Neuron (in vitro differentiated cells): ENCODE measurements around the gene CLDN25.
"Not testable (repeated sequence)": the region's sequence is repeated elsewhere in the genome, so short reads cannot be mapped to it uniquely, and the experiment has no call there.

Source experiments
- H2AFZ ChIP-seq: one replicate; pipeline ENCODE4 v1.6.1; 2013; ENCODE audit warnings: low read depth, mild to moderate bottlenecking, inconsistent platforms, low read length, moderate library complexity
- H3K27me3 ChIP-seq: one replicate; pipeline ENCODE4 v1.6.1; 2013; ENCODE audit warnings: low read length; ENCODE audit not compliant: insufficient read depth
- H3K36me3 ChIP-seq: one replicate; pipeline ENCODE4 v1.6.1; 2013; ENCODE audit warnings: low read length; ENCODE audit not compliant: insufficient read depth
- H3K4me1 ChIP-seq: one replicate; pipeline ENCODE4 v1.6.1; 2013; ENCODE audit warnings: low read length; ENCODE audit not compliant: insufficient read depth
- H3K4me3 ChIP-seq: 2 replicates; pipeline ENCODE4 v1.5.1; 2013; ENCODE audit warnings: mild to moderate bottlenecking, low read length, moderate library complexity
- H3K9me3 ChIP-seq: one replicate; pipeline ENCODE4 v1.6.1; 2013; ENCODE audit warnings: low read length

The CLDN25 gene

GRCh38 chr11:113778111-113778910 is 1.3 kb upstream of the CLDN25 start:
- no peaks in the 10 kb centered on the region for H3K36me3 ChIP-seq
- H3K27me3 ChIP-seq, result no peaks in the 10 kb centered on the region
- no peaks in the 10 kb centered on the region for H3K9me3 ChIP-seq
- no peak overlapping the region for H3K4me3 ChIP-seq
- H3K4me1 ChIP-seq, result peaks cover 8% of the 10 kb centered on the region
- no peak overlapping the region for H2AFZ ChIP-seq

DNA sequence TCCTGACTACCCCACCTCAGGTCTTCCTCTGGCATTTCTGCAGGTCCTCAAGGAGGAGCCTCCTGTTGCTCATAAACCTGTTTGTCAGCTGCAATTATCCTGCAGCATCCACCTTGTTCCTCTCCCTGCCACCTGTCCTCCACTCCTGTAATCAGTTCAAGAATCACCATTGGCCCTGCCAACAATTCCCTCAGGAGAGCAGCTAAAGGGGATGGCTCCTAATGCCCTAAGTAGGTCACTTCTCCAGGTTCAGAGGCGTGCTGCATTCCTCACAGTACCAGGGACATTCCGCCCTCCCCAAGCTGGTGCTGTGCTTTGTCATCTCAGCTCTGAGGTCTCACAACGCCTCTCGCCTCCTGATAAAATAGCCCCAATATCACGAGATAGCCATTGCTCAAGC is 2.1 kb downstream of the CLDN25 start:
- Histone ChIP-seq H3K4me3 (no peak overlapping the region), H3K9me3 (no peaks in the 10 kb centered on the region), H3K27me3 (no peaks in the 10 kb centered on the region), H3K4me1 (peaks cover 6% of the 10 kb centered on the region), H2AFZ (no peak overlapping the region), H3K36me3 (no peaks in the 10 kb centered on the region)

GRCh38 chr11:113782134-113782533 is 2.5 kb downstream of the CLDN25 start:
- H3K4me1 ChIP-seq, result peaks cover 6% of the 10 kb centered on the region
- no peak overlapping the region for H2AFZ ChIP-seq
- no peaks in the 10 kb centered on the region for H3K9me3 ChIP-seq
- H3K27me3 ChIP-seq, result no peaks in the 10 kb centered on the region
- no peaks in the 10 kb centered on the region for H3K36me3 ChIP-seq
- H3K4me3 ChIP-seq, result no peak overlapping the region

GRCh38 chr11:113789016-113789415 is 9.4 kb downstream of the CLDN25 start:
- not testable (repeated sequence) for H3K4me1 ChIP-seq, H3K9me3 ChIP-seq, H2AFZ ChIP-seq, H3K4me3 ChIP-seq, H3K36me3 ChIP-seq, H3K27me3 ChIP-seq

- Histone ChIP-seq H3K4me1 (no peaks in the 10 kb centered on the region), H3K4me3 (no peak overlapping the region), H3K36me3 (no peaks in the 10 kb centered on the region), H3K27me3 (no peaks in the 10 kb centered on the region), H3K9me3 (no peaks in the 10 kb centered on the region), H2AFZ (no peak overlapping the region)
These were observed 10.2 kb downstream of the CLDN25 start for GRCh38 chr11:113789675-113790320.

GRCh38 chr11:113796663-113797259 is 17.2 kb downstream of the CLDN25 start:
- Histone ChIP-seq H3K4me3 (no peak overlapping the region), H3K36me3 (peaks cover 29% of the 10 kb centered on the region), H3K4me1 (no peaks in the 10 kb centered on the region), H3K9me3 (no peaks in the 10 kb centered on the region), H2AFZ (no peak overlapping the region), H3K27me3 (no peaks in the 10 kb centered on the region)

DNA sequence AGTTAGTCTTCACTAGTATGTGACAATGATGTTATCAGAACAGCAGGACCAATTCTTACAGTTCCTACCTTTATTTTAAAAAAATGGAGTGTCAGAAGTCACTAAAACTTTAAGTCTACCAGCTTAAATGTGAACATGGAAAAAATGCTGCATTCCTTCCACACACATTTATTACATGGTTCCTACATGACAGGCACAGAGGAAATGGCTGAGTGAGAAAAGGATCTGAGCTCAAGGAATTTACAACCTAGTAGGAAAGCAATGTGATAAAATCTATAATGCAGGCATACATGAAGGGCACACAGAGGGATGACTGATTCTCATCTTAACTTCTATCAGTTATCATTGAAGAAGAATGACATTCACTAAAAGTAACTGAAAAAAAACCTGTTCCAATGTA is 23.0 kb downstream of the CLDN25 start:
- Histone ChIP-seq H3K36me3 (peaks cover 79% of the 10 kb centered on the region), H3K27me3 (no peaks in the 10 kb centered on the region), H2AFZ (no peak overlapping the region), H3K4me1 (no peaks in the 10 kb centered on the region), H3K9me3 (no peaks in the 10 kb centered on the region), H3K4me3 (no peak overlapping the region)

DNA sequence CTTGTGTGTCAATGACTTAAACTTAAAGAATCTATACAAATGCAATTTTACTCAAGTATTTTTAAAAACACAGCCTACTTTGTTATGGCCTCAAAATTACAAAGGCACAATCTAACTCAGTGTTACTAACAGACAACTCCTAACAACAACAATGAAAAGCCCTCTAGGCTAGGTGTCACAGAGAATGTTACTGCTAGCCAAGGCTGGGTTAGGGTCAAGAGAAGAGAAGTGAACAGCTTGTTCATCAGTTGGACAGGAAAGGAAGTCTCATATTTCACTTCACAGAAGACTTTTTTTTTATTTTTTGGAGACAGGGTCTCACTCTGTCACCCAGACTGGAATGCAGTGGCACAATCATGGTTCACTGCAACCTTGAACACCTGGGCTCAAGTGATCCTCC is 26.0 kb downstream of the CLDN25 start:
- no peaks in the 10 kb centered on the region for H3K27me3 ChIP-seq
- H3K4me3 ChIP-seq, result no peak overlapping the region
- H2AFZ ChIP-seq, result no peak overlapping the region
- peaks cover 78% of the 10 kb centered on the region for H3K36me3 ChIP-seq
- H3K4me1 ChIP-seq, result no peaks in the 10 kb centered on the region
- H3K9me3 ChIP-seq, result no peaks in the 10 kb centered on the region

DNA sequence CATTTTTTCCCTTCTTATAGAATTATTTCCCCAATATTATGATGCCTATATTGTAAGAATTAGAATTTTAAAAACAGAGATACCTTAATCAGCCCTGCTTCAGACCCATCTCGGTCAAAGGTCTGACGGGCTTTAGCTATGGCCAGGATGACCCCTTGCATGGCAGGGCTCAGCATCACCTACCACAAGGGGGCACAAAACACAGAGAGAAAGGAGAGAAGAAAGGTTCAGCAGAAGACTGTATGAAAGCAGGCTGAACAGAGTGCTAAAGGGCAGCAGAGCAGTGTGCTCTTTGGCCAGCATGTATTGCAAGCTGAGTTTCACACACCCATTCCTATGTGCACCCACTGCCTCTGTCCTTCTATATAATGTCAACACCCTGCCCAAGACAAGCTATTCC is 26.8 kb downstream of the CLDN25 start:
- H3K9me3 ChIP-seq, result no peaks in the 10 kb centered on the region
- H3K27me3 ChIP-seq, result no peaks in the 10 kb centered on the region
- H3K4me3 ChIP-seq, result no peak overlapping the region
- H3K4me1 ChIP-seq, result no peaks in the 10 kb centered on the region
- peaks cover 79% of the 10 kb centered on the region for H3K36me3 ChIP-seq
- H2AFZ ChIP-seq, result no peak overlapping the region

GRCh38 chr11:113808931-113809330 is 29.3 kb downstream of the CLDN25 start:
- no peak overlapping the region for H3K4me3 ChIP-seq

GRCh38 chr11:113814181-113814580 is 34.6 kb downstream of the CLDN25 start:
- no peak overlapping the region for H3K4me3 ChIP-seq
- no peaks in the 10 kb centered on the region for H3K9me3 ChIP-seq
- H3K36me3 ChIP-seq, result peaks cover 28% of the 10 kb centered on the region
- no peak overlapping the region for H2AFZ ChIP-seq
- no peaks in the 10 kb centered on the region for H3K27me3 ChIP-seq
- peaks cover 22% of the 10 kb centered on the region for H3K4me1 ChIP-seq

More at GRCh38 chr11:113808931-113809330, 29.3 kb downstream of the CLDN25 start:
- Histone ChIP-seq H3K27me3 (no peaks in the 10 kb centered on the region), H2AFZ (no peak overlapping the region), H3K9me3 (no peaks in the 10 kb centered on the region), H3K36me3 (peaks cover 57% of the 10 kb centered on the region), H3K4me1 (peaks cover 10% of the 10 kb centered on the region)

DNA sequence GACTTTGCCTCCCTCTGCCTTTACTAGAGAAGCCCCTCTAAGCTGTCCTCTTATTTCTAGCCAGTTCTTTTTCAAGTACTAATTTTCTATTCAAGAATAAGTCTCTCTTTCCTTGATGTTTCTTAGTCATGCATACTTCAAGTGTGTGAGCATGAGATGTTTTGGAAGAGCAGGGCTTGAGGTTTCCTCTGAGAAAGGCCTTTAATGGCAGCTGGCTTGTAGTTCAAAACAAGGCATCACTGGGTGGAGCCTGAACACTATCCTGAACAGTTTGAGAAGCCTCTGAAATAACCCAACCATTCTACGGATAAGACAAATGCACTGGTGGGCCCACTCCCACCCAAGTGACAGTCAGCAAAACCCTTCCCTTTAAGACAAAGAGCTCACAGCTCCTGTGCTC is 37.6 kb downstream of the CLDN25 start:
- H3K9me3 ChIP-seq, result no peaks in the 10 kb centered on the region
- H2AFZ ChIP-seq, result no peak overlapping the region
- H3K36me3 ChIP-seq, result peaks cover 35% of the 10 kb centered on the region
- no peaks in the 10 kb centered on the region for H3K27me3 ChIP-seq
- no peak overlapping the region for H3K4me3 ChIP-seq
- H3K4me1 ChIP-seq, result peaks cover 22% of the 10 kb centered on the region

DNA sequence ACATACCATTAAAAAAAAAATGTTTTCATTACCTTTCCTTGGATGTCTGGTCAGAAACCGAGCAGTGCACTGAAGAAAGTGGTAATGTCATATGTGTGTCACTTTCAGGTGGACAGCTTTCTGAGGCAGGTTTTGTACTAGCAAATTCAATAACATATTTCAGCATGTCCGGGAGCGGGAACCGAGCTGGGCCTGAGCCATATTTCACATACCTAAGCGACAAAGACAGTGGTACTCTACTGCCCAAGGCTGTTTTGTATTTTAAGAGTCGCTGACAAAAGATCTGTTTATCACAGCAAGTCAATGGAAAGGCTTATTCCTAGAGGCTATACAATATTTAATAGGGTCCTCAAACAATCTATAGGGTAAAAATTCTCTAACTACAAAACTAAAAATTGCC is 38.0 kb downstream of the CLDN25 start:
- Histone ChIP-seq H2AFZ (no peak overlapping the region), H3K4me1 (peaks cover 22% of the 10 kb centered on the region), H3K4me3 (no peak overlapping the region), H3K36me3 (peaks cover 38% of the 10 kb centered on the region), H3K27me3 (no peaks in the 10 kb centered on the region), H3K9me3 (no peaks in the 10 kb centered on the region)
